HEK293 (cell line): ENCODE results near the gene SNX21.
A peak's percentile ranks its signal among the peaks of the same experiment; 100 is the strongest.

Source experiments
- HOXC10 ChIP-seq: sonication (generic); formaldehyde crosslinking; IDR thresholded peaks from 2 replicates; pipeline ENCODE4 v1.8.1; 2023; ENCODE audit warnings: mild to moderate bottlenecking, missing genetic modification reagents
- KLF1 ChIP-seq: fragments of 450-650 bp; formaldehyde crosslinking; IDR thresholded peaks from 2 replicates; pipeline ENCODE4 v1.5.1; 2016; ENCODE audit warnings: missing biosample characterization, missing genetic modification characterization
- KLF10 ChIP-seq: fragments of 450-650 bp; IDR thresholded peaks from 2 replicates; pipeline ENCODE4 v1.5.1; 2018; ENCODE audit warnings: missing biosample characterization, mild to moderate bottlenecking, missing genetic modification characterization
- PBX3 ChIP-seq: sonication (generic); formaldehyde crosslinking; IDR thresholded peaks from 2 replicates; pipeline ENCODE4 v1.8.1; 2022; ENCODE audit warnings: mild to moderate bottlenecking, moderate library complexity, missing genetic modification reagents
- YY2 ChIP-seq: fragments of 450-650 bp; formaldehyde crosslinking; IDR thresholded peaks from 2 replicates; pipeline ENCODE4 v1.5.1; 2016; ENCODE audit warnings: missing biosample characterization, missing genetic modification characterization
- ZBTB21 ChIP-seq: fragments of 450-650 bp; formaldehyde crosslinking; IDR thresholded peaks from 2 replicates; pipeline ENCODE4 v1.5.1; 2017; ENCODE audit warnings: missing biosample characterization, missing genetic modification characterization
- ZBTB8A ChIP-seq: fragments of 450-650 bp; formaldehyde crosslinking; IDR thresholded peaks from 2 replicates; pipeline ENCODE4 v1.5.1; 2016; ENCODE audit warnings: missing biosample characterization, missing genetic modification characterization
- ZFHX2 ChIP-seq: fragments of 450-650 bp; formaldehyde crosslinking; conservative IDR thresholded peaks from 2 replicates; pipeline ENCODE4 v1.5.1; 2016; ENCODE audit warnings: missing biosample characterization, missing genetic modification characterization
- ZFP3 ChIP-seq: fragments of 450-650 bp; formaldehyde crosslinking; IDR thresholded peaks from 2 replicates; pipeline ENCODE4 v1.5.1; 2016; ENCODE audit warnings: low read depth, missing biosample characterization, missing genetic modification characterization
- ZIC2 ChIP-seq: fragments of 450-650 bp; formaldehyde crosslinking; IDR thresholded peaks from 2 replicates; pipeline ENCODE4 v1.5.1; 2016; ENCODE audit warnings: missing biosample characterization, missing genetic modification characterization
- ZNF138 ChIP-seq: fragments of 450-650 bp; formaldehyde crosslinking; IDR thresholded peaks from 2 replicates; pipeline ENCODE4 v1.5.1; 2016; ENCODE audit warnings: missing biosample characterization, missing genetic modification characterization, borderline replicate concordance
- ZNF169 ChIP-seq: fragments of 450-650 bp; formaldehyde crosslinking; IDR thresholded peaks from 2 replicates; pipeline ENCODE4 v1.5.1; 2016; ENCODE audit warnings: missing biosample characterization, missing genetic modification characterization
- ZNF2 ChIP-seq: fragments of 450-650 bp; formaldehyde crosslinking; IDR thresholded peaks from 2 replicates; pipeline ENCODE4 v1.5.1; 2016; ENCODE audit warnings: missing biosample characterization, missing genetic modification characterization
- ZNF202 ChIP-seq: fragments of 450-650 bp; formaldehyde crosslinking; IDR thresholded peaks from 2 replicates; pipeline ENCODE4 v1.5.1; 2016; ENCODE audit warnings: missing biosample characterization, missing genetic modification characterization, borderline replicate concordance
- ZNF211 ChIP-seq: fragments of 450-650 bp; formaldehyde crosslinking; IDR thresholded peaks from 2 replicates; pipeline ENCODE4 v1.5.1; 2016; ENCODE audit warnings: low read depth, missing biosample characterization, missing genetic modification characterization
- ZNF248 ChIP-seq: fragments of 450-650 bp; formaldehyde crosslinking; IDR thresholded peaks from 2 replicates; pipeline ENCODE4 v1.5.1; 2017; ENCODE audit warnings: missing biosample characterization, missing genetic modification characterization
- ZNF292 ChIP-seq: fragments of 450-650 bp; formaldehyde crosslinking; IDR thresholded peaks from 2 replicates; pipeline ENCODE4 v1.5.1; 2016; ENCODE audit warnings: low read depth, missing biosample characterization, missing genetic modification characterization, borderline replicate concordance
- ZNF341 ChIP-seq: fragments of 450-650 bp; formaldehyde crosslinking; IDR thresholded peaks from 2 replicates; pipeline ENCODE4; 2016; ENCODE audit warnings: low read depth, missing biosample characterization, missing genetic modification characterization
- ZNF394 ChIP-seq: fragments of 450-650 bp; formaldehyde crosslinking; IDR thresholded peaks from 2 replicates; pipeline ENCODE4 v1.5.1; 2016; ENCODE audit warnings: missing biosample characterization, missing genetic modification characterization, mild to moderate bottlenecking, moderate library complexity, borderline replicate concordance
- ZNF404 ChIP-seq: fragments of 450-650 bp; formaldehyde crosslinking; IDR thresholded peaks from 2 replicates; pipeline ENCODE4 v1.5.1; 2017; ENCODE audit warnings: missing biosample characterization, missing genetic modification characterization
- ZNF529 ChIP-seq: fragments of 450-650 bp; formaldehyde crosslinking; IDR thresholded peaks from 2 replicates; pipeline ENCODE4 v1.5.1; 2017; ENCODE audit warnings: missing genetic modification characterization, missing biosample characterization; ENCODE audit not compliant: insufficient replicate concordance
- ZNF548 ChIP-seq: fragments of 450-650 bp; formaldehyde crosslinking; IDR thresholded peaks from 2 replicates; pipeline ENCODE4 v1.5.1; 2016; ENCODE audit warnings: missing biosample characterization, missing genetic modification characterization
- ZNF654 ChIP-seq: fragments of 450-650 bp; formaldehyde crosslinking; IDR thresholded peaks from 2 replicates; pipeline ENCODE4 v1.5.1; 2016; ENCODE audit warnings: low read depth, missing biosample characterization, missing genetic modification characterization
- ZNF664 ChIP-seq: fragments of 450-650 bp; formaldehyde crosslinking; IDR thresholded peaks from 2 replicates; pipeline ENCODE4 v1.5.1; 2016; ENCODE audit warnings: missing biosample characterization, missing genetic modification characterization
- ZNF692 ChIP-seq: fragments of 450-650 bp; formaldehyde crosslinking; IDR thresholded peaks from 2 replicates; pipeline ENCODE4 v1.5.1; 2016; ENCODE audit warnings: missing biosample characterization, missing genetic modification characterization
- ZNF792 ChIP-seq: fragments of 450-650 bp; formaldehyde crosslinking; IDR thresholded peaks from 2 replicates; pipeline ENCODE4 v1.5.1; 2016; ENCODE audit warnings: missing biosample characterization, missing genetic modification characterization
- ZSCAN30 ChIP-seq: fragments of 450-650 bp; IDR thresholded peaks from 2 replicates; pipeline ENCODE4 v1.5.1; 2018; ENCODE audit warnings: missing biosample characterization, mild to moderate bottlenecking, missing genetic modification characterization, moderate library complexity
- TF ChIP-seq, protein P1 (sequence below): fragments of 450-650 bp; formaldehyde crosslinking; IDR thresholded peaks from 2 replicates; pipeline ENCODE4 v1.5.1; 2017; ENCODE audit warnings: missing biosample characterization, missing genetic modification characterization
- TF ChIP-seq, protein P2 (sequence below): fragments of 450-650 bp; formaldehyde crosslinking; conservative IDR thresholded peaks from 2 replicates; pipeline ENCODE4 v1.5.1; 2016; ENCODE audit warnings: low read depth, missing biosample characterization, missing genetic modification characterization
- TF ChIP-seq, protein P3 (sequence below): fragments of 450-650 bp; formaldehyde crosslinking; IDR thresholded peaks from 2 replicates; pipeline ENCODE4 v1.5.1; 2017; ENCODE audit warnings: missing biosample characterization, missing genetic modification characterization

Gene SNX21

GRCh38 chr20:45817376-45818194 is 16.0 kb upstream of the SNX21 start (continued):
- TF ChIP-seq PBX3 (CRISPR knock-in tag) = no peak
- TF ChIP-seq KLF10 = 0 out of 2 replicates have a peak, but pooled peaks have one; percentile 38
- TF ChIP-seq ZFHX2 (tag by site-specific recombination) = 0 out of 2 replicates have a peak, but pooled peaks have one; percentile 24
- TF ChIP-seq, protein P1, sequence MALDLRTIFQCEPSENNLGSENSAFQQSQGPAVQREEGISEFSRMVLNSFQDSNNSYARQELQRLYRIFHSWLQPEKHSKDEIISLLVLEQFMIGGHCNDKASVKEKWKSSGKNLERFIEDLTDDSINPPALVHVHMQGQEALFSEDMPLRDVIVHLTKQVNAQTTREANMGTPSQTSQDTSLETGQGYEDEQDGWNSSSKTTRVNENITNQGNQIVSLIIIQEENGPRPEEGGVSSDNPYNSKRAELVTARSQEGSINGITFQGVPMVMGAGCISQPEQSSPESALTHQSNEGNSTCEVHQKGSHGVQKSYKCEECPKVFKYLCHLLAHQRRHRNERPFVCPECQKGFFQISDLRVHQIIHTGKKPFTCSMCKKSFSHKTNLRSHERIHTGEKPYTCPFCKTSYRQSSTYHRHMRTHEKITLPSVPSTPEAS (tag by site-specific recombination) = no peak
- TF ChIP-seq ZNF692 (tag by site-specific recombination) = no peak
- TF ChIP-seq, protein P2, sequence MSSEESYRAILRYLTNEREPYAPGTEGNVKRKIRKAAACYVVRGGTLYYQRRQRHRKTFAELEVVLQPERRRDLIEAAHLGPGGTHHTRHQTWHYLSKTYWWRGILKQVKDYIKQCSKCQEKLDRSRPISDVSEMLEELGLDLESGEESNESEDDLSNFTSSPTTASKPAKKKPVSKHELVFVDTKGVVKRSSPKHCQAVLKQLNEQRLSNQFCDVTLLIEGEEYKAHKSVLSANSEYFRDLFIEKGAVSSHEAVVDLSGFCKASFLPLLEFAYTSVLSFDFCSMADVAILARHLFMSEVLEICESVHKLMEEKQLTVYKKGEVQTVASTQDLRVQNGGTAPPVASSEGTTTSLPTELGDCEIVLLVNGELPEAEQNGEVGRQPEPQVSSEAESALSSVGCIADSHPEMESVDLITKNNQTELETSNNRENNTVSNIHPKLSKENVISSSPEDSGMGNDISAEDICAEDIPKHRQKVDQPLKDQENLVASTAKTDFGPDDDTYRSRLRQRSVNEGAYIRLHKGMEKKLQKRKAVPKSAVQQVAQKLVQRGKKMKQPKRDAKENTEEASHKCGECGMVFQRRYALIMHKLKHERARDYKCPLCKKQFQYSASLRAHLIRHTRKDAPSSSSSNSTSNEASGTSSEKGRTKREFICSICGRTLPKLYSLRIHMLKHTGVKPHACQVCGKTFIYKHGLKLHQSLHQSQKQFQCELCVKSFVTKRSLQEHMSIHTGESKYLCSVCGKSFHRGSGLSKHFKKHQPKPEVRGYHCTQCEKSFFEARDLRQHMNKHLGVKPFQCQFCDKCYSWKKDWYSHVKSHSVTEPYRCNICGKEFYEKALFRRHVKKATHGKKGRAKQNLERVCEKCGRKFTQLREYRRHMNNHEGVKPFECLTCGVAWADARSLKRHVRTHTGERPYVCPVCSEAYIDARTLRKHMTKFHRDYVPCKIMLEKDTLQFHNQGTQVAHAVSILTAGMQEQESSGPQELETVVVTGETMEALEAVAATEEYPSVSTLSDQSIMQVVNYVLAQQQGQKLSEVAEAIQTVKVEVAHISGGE = no peak
- TF ChIP-seq ZNF211 = no peak
- TF ChIP-seq ZNF292 = no peak
- TF ChIP-seq ZNF202 = no peak
- no peak for TF ChIP-seq HOXC10
- TF ChIP-seq YY2 (tag by site-specific recombination) = no peak
- TF ChIP-seq ZNF138 (tag by site-specific recombination) = no peak
- no peak for TF ChIP-seq ZFP3 (tag by site-specific recombination)
- TF ChIP-seq ZNF169 (tag by site-specific recombination) = no peak
- TF ChIP-seq ZNF341 = no peak
- TF ChIP-seq ZBTB21 = no peak
- no peak for TF ChIP-seq ZNF654 (tag by site-specific recombination)
- TF ChIP-seq ZIC2 (tag by site-specific recombination) = peak; percentile 61
- no peak for TF ChIP-seq ZNF404 (tag by site-specific recombination)
- TF ChIP-seq, protein P3, sequence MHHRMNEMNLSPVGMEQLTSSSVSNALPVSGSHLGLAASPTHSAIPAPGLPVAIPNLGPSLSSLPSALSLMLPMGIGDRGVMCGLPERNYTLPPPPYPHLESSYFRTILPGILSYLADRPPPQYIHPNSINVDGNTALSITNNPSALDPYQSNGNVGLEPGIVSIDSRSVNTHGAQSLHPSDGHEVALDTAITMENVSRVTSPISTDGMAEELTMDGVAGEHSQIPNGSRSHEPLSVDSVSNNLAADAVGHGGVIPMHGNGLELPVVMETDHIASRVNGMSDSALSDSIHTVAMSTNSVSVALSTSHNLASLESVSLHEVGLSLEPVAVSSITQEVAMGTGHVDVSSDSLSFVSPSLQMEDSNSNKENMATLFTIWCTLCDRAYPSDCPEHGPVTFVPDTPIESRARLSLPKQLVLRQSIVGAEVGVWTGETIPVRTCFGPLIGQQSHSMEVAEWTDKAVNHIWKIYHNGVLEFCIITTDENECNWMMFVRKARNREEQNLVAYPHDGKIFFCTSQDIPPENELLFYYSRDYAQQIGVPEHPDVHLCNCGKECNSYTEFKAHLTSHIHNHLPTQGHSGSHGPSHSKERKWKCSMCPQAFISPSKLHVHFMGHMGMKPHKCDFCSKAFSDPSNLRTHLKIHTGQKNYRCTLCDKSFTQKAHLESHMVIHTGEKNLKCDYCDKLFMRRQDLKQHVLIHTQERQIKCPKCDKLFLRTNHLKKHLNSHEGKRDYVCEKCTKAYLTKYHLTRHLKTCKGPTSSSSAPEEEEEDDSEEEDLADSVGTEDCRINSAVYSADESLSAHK (tag by site-specific recombination) = no peak
- TF ChIP-seq ZNF792 (tag by site-specific recombination) = no peak
- no peak for TF ChIP-seq ZNF248 (tag by site-specific recombination)
- TF ChIP-seq KLF1 = peak; percentile 12; the same call in 1 of the 2 replicates
- TF ChIP-seq ZNF664 (tag by site-specific recombination) = no peak
- TF ChIP-seq ZSCAN30 (tag by site-specific recombination) = no peak
- 0 out of 2 replicates have a peak, but pooled peaks have one; percentile 17 for TF ChIP-seq ZBTB8A (tag by site-specific recombination)
- no peak for TF ChIP-seq ZNF394 (tag by site-specific recombination)
- TF ChIP-seq ZNF529 = no peak
- no peak for TF ChIP-seq ZNF548 (tag by site-specific recombination)
- no peak for TF ChIP-seq ZNF2
